ENCODE measurements around the gene LRMDA. TPM values are rescaled to one million over a fixed set of nuclear protein-coding genes. Genes with fewer than 3 reads are reported as not detected.

LRMDA gene
- total and polyA plus RNA-seq, 10 of the 15 experiments (the other 5 are each of a cell fraction or from before 2014, with no cell fraction given) = 0.07 to 0.54 (median 0.29) TPM; not detected in 4

GRCh38 chr10:75887369-75887768 lies 455.9 kb downstream of the LRMDA start:
- in situ Hi-C loops (cut with MboI) = no loop called here
- no peak overlapping the region for H2AFZ ChIP-seq (ENCODE audit: control insufficient read depth, low read depth, low read length)
- no peaks in the 10 kb centered on the region for H3K9me3 ChIP-seq (replicated peaks; ENCODE audit: control insufficient read depth, insufficient read depth, low read length)
- POLR2A ChIA-PET = no interaction called here
- no peaks in the 10 kb centered on the region for H3K36me3 ChIP-seq (ENCODE audit: control insufficient read depth in 2 of 2, insufficient read depth in 2 of 2, low read length in 1 of 2)
- H3K9ac ChIP-seq (ENCODE audit: control insufficient read depth, insufficient read depth, low read length) = no peak overlapping the region
- CTCF ChIA-PET = interaction anchor here (1.1 kb wide), 1 partner anchor 10 kb away, joined by 3 read pairs; no protein-coding TSS in a partner anchor
- no peaks in the 10 kb centered on the region for H4K20me1 ChIP-seq (ENCODE audit: control insufficient read depth, insufficient read depth)
- intact Hi-C loops (cut with micrococcal nuclease; ENCODE audit: unreplicated experiment) = no loop called here
- ATAC-seq (no peak), DNase-seq (ENCODE audit: low read depth, low spot score) (no peak), FAIRE-seq (no peak)
- 52% methylated on average over 2 of the region's 2 CpGs for WGBS (ENCODE audit: insufficient coverage, insufficient replicate concordance, low lambda C conversion rate, missing lambda C conversion rate)
- no peaks in the 10 kb centered on the region for H3K79me2 ChIP-seq (ENCODE audit: control insufficient read depth, insufficient read depth, low read length)
- no peak overlapping the region for H3K4me2 ChIP-seq (ENCODE audit: control insufficient read depth, insufficient read depth)
- H3K4me1 ChIP-seq (ENCODE audit: control insufficient read depth, insufficient read depth, low read length) = no peaks in the 10 kb centered on the region
- no TSS peak for BruUV-seq (replicated peaks)
- H3K4me3 ChIP-seq = no peak overlapping the region
- RAD21 ChIA-PET (ENCODE audit: unreplicated experiment) = no interaction called here
- no peaks in the 10 kb centered on the region for H3K27me3 ChIP-seq (replicated peaks in 1 of 2; ENCODE audit: control insufficient read depth in 2 of 2, insufficient read depth in 2 of 2, low read length in 1 of 2)
- SMC1A ChIA-PET (ENCODE audit: uncharacterized antibody, unreplicated experiment) = interaction anchor here (0.8 to 1.5 kb wide), 3 partner anchors 13 to 35 kb away, joined by 3 to 4 read pairs (median 4); no protein-coding TSS in a partner anchor
- TF ChIP-seq NR2C1 (IDR thresholded peaks at IDR 0.05) (no peak), MTA3 (IDR thresholded peaks at IDR 0.05; ENCODE audit: borderline replicate concordance, low read length) (no peak), RAD51 (IDR thresholded peaks at IDR 0.05) (no peak), ZBTB40 (IDR thresholded peaks at IDR 0.05; ENCODE audit: borderline replicate concordance) (no peak), ASH2L (IDR thresholded peaks at IDR 0.05; ENCODE audit: borderline replicate concordance, low read depth) (no peak), ZNF687 (IDR thresholded peaks at IDR 0.05) (no peak), POLR2AphosphoS2 (IDR thresholded peaks at IDR 0.05; ENCODE audit: low read depth, low read length) (no peak), ZZZ3 (IDR thresholded peaks at IDR 0.05; ENCODE audit: control insufficient read depth, insufficient read length, low read depth) (no peak), STAT1 (conservative IDR thresholded peaks at IDR 0.05) (no peak), REST (IDR thresholded peaks at IDR 0.05; ENCODE audit: low read depth, low read length) (no peak), USF2 (IDR thresholded peaks at IDR 0.05; ENCODE audit: borderline replicate concordance, low read depth, low read length) (no peak)
- no peak overlapping the region for H3K27ac ChIP-seq (ENCODE audit: control insufficient read depth, insufficient read depth)

All from GM12878 (cell line).